Erythroblast (primary cell): ENCODE measurements around the gene RHOJ.
"Not testable (repeated sequence)": the region's sequence is repeated elsewhere in the genome, so short reads cannot be mapped to it uniquely, and the experiment has no call there.

Experiments used
- DNase-seq, 2 experiments: peaks; one replicate each; lab custom pipeline; 2025; lab: John Stamatoyannopoulos, UW
- GATA1 ChIP-seq: IDR thresholded peaks from 2 replicates; pipeline ENCODE4 v1.6.1; 2011; ENCODE audit warnings: low read depth, mild to moderate bottlenecking, control low read depth, low read length, moderate library complexity
- POLR2A ChIP-seq: IDR thresholded peaks from 2 replicates; pipeline ENCODE4 v1.6.1; 2011; ENCODE audit warnings: mild to moderate bottlenecking, low read length

RHOJ gene

GRCh38 chr14:63204407-63205043 is at the start of gene RHOJ:
Gene RHOJ, plus strand, starts transcription at chr14:63204443. Its CDS starts 427 bp downstream, at chr14:63204870.
- TF ChIP-seq GATA1 = no peak
- no peak for TF ChIP-seq POLR2A
- DNase-seq = no peak

GRCh38 chr14:63155511-63156185 is 48.6 kb upstream of the RHOJ start:
- no peak for TF ChIP-seq GATA1
- no peak for TF ChIP-seq POLR2A
- no peak for DNase-seq

DNA sequence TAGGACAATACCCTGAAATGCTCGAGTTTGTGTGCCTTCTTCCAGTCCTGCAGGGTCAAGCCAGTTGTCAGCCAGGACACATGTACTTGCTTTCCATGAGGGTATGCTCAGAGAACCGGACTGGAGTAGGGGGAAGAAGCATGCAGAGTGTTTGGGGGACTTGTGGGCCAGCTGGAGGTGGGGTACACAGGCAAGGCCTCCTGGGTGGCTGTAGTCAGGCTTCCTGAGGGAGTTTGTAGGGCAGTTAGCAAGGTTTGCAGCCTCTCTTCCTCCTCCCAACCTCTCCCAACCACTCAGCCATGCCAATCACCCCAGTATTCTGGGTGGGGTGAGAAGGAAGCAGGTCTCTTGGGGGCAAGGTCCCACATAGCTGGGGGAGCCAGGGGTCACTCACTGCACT is 47.0 kb upstream of the RHOJ start:
- TF ChIP-seq GATA1 (no peak), POLR2A (no peak)
- no peak for DNase-seq

DNA sequence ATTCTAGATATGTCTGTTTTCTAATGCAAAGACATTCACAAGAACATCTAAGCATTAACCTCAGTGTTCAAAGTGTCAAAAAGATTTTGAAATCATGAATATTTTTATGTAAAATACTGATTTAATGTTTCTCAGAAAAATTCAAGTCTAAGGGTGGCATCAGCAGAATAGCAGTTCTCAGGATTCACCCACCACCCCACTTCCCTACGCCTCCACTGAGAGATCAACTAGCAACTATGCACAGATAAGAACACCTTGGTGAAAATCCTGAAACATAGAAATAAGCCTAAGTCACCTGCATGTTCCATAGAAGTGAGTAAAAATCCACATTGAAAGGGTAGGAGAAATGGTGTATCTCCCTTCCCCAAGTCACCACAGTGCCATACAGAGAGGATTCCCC is 40.9 kb upstream of the RHOJ start:
- DNase-seq = no peak
- TF ChIP-seq POLR2A (no peak), GATA1 (no peak)

DNA sequence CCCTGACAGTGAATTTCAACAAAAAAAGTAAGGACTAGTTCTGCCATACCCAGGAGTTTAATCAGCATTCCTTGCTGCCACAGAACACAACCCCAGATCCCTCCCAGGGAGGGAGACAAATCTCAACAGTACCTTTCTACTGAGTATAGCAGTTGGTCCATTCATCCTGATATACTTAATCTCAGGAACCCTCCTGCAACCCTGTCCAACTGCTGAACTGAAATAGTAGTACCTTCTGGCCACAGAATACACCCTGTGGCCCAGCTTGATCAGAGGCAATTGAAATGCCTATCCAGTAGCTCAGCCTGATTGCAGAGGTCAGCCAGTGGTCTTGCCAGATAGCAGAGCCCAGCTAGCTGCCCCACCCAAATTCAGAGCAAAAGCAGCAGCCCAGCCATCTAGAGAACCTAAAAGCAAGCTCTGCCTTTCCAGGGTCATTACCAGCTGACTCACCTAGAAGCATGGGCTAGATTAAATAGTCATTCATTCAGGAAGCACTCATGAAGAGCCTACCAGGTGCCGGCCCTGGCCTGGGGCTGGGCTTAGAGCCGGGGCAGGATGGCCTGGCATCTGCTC is 40.0 kb upstream of the RHOJ start:
- DNase-seq = no peak
- TF ChIP-seq GATA1 (no peak), POLR2A (no peak)

- DNase-seq = not testable (repeated sequence)
These were observed 39.0 kb upstream of the RHOJ start for GRCh38 chr14:63165267-63165666.

DNA sequence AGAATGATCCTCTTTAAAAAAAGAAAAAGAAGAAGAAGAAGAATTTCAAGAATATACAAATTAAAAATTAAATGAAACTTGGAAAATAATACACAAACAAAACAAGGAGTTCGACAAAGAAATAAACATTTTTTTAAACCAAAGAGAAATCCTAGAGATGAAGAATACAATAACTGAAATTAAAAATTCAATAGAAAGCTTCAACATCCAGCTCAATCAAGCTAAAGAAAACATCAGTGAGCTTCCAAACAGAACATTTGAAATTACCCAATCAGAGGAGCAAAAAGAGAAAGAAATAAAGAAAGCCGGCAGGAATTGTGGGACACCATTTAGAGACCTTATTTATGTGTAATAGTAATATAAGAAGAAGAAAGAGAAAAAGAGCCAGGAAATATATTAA is 37.2 kb upstream of the RHOJ start:
- TF ChIP-seq POLR2A = no peak
- TF ChIP-seq GATA1 = no peak

DNA sequence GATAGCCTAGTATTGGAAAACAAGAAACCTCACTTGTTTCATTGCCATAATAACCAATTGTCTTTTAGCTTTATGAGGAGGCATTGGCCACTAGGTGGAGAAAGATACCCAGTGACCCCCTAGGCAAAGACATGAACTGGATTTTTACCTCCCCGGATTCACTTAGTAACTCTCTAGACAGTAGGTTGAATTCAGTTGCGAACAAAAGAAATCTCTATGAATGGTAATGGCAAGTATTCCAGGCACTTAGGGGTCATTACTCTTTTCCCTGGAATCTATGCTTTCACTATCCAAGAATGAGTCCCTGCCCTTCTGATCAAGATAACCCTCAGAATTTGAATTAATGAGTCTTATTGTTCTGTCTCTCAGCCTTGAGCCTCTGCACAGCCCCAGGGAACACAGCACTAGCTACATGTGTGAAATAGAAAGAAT is 29.5 kb upstream of the RHOJ start:
- TF ChIP-seq GATA1 = no peak
- TF ChIP-seq POLR2A = no peak
- peak; percentile 2 to 18 for DNase-seq

More for the DNA sequence above, 37.2 kb upstream of the RHOJ start:
- DNase-seq = no peak

DNA sequence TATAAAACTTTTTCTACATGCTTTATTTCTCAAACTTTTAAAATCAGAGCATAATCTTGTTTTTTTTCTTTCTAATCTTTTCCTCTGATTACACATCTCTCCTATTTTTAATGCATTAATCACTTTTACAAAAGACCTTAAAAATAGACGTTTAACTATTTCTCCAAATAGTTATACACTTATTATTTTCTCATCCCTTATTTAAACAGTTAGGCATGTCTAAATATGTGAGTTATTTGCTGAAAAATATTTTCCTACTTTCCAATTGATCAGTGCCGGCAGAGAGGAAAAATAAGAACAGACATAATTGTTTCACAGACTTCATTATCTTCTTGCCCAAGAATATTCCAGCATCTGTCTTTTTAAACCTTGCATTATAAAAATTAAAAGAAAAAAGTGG is 28.7 kb upstream of the RHOJ start:
- no peak for DNase-seq
- TF ChIP-seq POLR2A (no peak), GATA1 (no peak)

- no peak for TF ChIP-seq POLR2A
- TF ChIP-seq GATA1 = no peak
- DNase-seq = no peak
These were observed 25.3 kb upstream of the RHOJ start for GRCh38 chr14:63178912-63179311.

GRCh38 chr14:63179383-63179782 is 24.9 kb upstream of the RHOJ start:
- TF ChIP-seq POLR2A (no peak), GATA1 (no peak)
- DNase-seq = no peak

DNA sequence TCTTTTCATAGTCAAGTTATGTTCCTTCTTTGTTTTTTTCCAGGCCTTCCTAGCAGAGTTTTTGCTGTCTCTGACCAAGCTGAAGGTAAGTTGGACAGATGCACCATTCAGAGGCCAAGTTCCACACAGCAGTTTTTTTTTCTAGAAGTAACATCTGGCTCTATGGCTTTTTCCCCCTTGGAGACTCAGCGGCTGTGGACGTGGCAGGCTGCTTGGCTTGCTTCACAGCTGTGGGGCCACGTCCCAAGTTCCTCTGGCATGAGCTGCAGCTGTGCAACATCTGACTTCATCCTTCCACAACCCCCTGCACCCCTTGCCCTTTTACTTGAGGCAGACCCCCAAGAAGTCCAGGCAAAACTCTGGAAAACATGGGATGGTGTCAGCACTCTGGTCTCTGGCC is 24.2 kb upstream of the RHOJ start:
- TF ChIP-seq GATA1 (no peak), POLR2A (no peak)
- DNase-seq = no peak

DNA sequence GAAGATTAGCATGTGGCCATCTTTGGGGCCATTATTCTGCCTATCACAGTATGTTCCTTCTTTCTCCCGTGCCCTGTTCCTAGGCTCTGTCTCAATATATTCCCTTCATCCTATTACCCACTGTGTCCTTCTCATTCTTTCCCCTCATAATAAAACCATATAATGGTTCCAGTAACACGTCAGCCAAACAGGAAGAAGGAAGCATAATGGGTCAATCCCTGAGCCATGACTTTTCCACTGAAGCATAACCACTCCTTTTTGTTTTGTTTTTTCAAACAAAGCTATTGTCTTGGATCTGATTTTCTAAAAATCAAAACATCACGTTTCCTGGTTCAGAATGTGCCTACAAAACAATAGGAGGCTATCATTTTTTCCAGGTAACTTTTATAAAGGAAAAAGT is 21.3 kb upstream of the RHOJ start:
- TF ChIP-seq POLR2A = no peak
- no peak for TF ChIP-seq GATA1
- DNase-seq = no peak

DNA sequence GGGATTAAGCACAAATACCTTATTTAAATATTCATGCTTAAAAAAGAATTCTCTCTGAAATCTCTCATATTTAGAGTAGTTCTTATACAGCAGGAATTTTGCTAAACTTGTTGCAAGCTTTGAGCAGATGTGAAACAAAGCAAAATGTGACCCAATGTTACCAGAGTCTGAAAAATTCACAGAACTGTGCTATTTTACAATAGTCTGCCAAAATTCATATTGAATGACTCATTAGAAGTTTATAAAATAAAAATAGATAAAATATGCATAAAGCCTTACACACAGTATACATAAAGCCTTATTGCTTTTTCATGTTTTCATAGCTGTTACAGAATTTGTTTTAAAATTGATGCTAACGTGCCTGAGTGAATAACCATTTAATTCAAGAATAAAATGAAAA is 17.8 kb upstream of the RHOJ start:
- no peak for DNase-seq
- TF ChIP-seq POLR2A (no peak), GATA1 (no peak)
